Thoracic aorta (tissue), 2 donors: ENCODE results near the gene EPHB3. TPM values are rescaled to one million over a fixed set of nuclear protein-coding genes. Genes with fewer than 3 reads are reported as not detected.

Source experiments
- ATAC-seq: fragments of 150-250 bp; one replicate; pipeline ENCODE4 v1.8.0; 2017; ENCODE audit warnings: low read depth; ENCODE audit not compliant: insufficient number of reproducible peaks, low FRiP score
- DNase-seq: peaks from one replicate; pipeline ENCODE4 v3.0.0-alpha.2; 2020; ENCODE audit warnings: low spot score
- H3K27ac ChIP-seq, 2 donors: fragments of 200-600 bp; sonication (generic); 1 replicate in 1 of 2; 2 replicates in 1 of 2; pipeline ENCODE4 v1.5.1; 2016; ENCODE audit warnings: mild to moderate bottlenecking in 2 of 2, moderate library complexity in 2 of 2
- H3K27me3 ChIP-seq: fragments of 200-600 bp; sonication (generic); replicated peaks from 2 replicates; pipeline ENCODE4 v1.6.0; 2016; ENCODE audit warnings: mild to moderate bottlenecking; ENCODE audit not compliant: insufficient read depth
- H3K36me3 ChIP-seq: fragments of 200-600 bp; sonication (generic); one replicate; pipeline ENCODE4 v1.5.1; 2016
- H3K4me1 ChIP-seq, 2 donors: fragments of 200-600 bp; sonication (generic); 1 replicate in 1 of 2; 2 replicates in 1 of 2; pipeline versions ENCODE4 v1.5.1 to v1.6.0; 2016; ENCODE audit warnings: low read depth in 2 of 2, mild to moderate bottlenecking in 1 of 2; ENCODE audit not compliant: control insufficient read depth in 1 of 2
- H3K4me3 ChIP-seq: fragments of 200-600 bp; sonication (generic); 2 replicates; pipeline ENCODE4 v1.5.1; 2016; ENCODE audit warnings: mild to moderate bottlenecking
- H3K9me3 ChIP-seq: fragments of 200-600 bp; sonication (generic); 2 replicates; pipeline ENCODE4 v1.5.1; 2016
- total RNA-seq, 2 donors: library from RNA; depleted of rRNA; stranded (reverse); fragments of >200 nt; gene quantifications; one replicate each; pipeline versions ENCODE4 v1.1.0 to v1.2.3, GENCODE V29; 2016
- TF ChIP-seq, protein P1 (sequence below): fragments of 200-600 bp; sonication (generic); IDR thresholded peaks from one replicate; pipeline ENCODE4 v1.5.1; 2019; ENCODE audit warnings: antibody characterized with exemption

The EPHB3 gene
- total RNA-seq, 2 donors from 2014 or later = 2.8 to 5.0 TPM

DNA sequence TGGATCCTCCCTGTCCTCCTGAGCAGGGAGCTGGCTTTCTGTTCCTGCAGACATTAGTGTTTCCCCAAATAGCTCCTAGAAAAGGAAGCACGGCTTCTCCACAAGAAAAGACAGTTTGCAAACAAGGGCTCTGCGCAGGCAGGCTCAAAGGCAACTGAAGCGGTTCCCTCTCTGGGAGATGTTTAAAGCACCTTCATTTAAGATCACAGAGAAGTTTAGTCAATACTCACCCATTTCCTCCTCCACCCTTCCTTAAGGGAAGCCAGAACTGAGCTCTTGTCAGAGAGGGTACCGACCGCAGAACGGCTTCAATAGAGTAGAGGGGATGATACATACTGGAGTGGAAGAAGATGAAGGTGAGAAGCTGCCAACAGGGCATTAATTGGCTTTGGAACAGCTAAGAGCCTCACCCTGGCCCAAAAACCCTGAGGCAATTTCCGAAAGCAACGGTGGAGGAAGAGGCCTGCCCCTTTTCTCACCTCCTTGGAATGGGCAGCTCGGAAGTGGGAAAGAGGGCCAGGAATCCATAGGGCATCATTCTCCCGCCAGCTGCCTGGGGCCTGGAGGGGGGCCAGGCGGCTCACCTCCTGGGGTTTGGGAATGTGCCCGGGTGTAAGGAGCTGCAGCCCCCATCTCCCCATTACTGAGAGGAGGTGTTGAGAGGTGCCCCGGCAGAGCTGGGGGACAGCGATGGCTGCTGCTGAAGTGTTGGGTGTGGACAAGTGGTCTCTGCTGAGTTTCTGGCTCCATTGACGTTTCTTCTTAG lies 4.8 kb upstream of the EPHB3 start:
- no peak for DNase-seq

DNA sequence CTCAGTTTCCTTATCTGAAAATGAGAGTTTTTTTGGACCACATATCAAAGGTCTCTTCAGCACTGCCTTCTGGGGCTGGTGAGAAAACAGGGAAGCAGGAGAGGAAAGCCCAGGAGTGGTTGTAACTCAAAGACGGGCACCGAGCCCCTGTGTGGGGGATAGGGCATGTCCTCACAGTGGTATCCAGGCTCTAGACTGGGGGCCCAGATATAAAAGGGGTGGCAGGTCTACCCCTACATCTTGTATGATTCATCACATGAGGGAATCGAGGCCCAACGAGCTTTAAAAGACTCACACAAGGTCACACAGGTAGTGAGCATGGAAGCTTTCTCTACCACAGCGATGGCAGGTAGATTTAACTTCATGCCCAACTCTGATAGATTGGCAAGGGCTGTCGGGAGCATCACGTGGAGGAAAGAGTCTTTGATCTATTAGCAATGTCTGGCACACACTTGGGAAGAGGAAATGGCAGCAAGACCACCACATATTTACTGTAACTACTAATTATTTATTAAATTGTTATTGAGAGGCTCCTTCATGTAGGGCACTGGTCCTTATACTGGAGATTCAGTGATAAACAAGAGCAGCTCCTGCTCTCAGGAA lies 4.1 kb upstream of the EPHB3 start:
- no peaks in the 10 kb centered on the region for H3K9me3 ChIP-seq
- H3K36me3 ChIP-seq = no peaks in the 10 kb centered on the region
- H3K4me1 ChIP-seq = peaks cover 7 to 12% of the 10 kb centered on the region in 2 donors
- H3K4me3 ChIP-seq = no peak overlapping the region
- DNase-seq = no peak
- H3K27me3 ChIP-seq = no peaks in the 10 kb centered on the region
- no peak for ATAC-seq
- H3K27ac ChIP-seq = no peak overlapping the region
- TF ChIP-seq, protein P1, sequence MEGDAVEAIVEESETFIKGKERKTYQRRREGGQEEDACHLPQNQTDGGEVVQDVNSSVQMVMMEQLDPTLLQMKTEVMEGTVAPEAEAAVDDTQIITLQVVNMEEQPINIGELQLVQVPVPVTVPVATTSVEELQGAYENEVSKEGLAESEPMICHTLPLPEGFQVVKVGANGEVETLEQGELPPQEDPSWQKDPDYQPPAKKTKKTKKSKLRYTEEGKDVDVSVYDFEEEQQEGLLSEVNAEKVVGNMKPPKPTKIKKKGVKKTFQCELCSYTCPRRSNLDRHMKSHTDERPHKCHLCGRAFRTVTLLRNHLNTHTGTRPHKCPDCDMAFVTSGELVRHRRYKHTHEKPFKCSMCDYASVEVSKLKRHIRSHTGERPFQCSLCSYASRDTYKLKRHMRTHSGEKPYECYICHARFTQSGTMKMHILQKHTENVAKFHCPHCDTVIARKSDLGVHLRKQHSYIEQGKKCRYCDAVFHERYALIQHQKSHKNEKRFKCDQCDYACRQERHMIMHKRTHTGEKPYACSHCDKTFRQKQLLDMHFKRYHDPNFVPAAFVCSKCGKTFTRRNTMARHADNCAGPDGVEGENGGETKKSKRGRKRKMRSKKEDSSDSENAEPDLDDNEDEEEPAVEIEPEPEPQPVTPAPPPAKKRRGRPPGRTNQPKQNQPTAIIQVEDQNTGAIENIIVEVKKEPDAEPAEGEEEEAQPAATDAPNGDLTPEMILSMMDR = no peak

More for the DNA sequence above, 4.8 kb upstream of the EPHB3 start:
- Histone ChIP-seq H3K27ac (no peak overlapping the region), H3K4me1 (peaks cover 6 to 9% of the 10 kb centered on the region in 2 donors), H3K9me3 (no peaks in the 10 kb centered on the region), H3K4me3 (no peak overlapping the region), H3K36me3 (no peaks in the 10 kb centered on the region), H3K27me3 (no peaks in the 10 kb centered on the region)
- TF ChIP-seq, protein P1 = no peak
- ATAC-seq = no peak

DNA sequence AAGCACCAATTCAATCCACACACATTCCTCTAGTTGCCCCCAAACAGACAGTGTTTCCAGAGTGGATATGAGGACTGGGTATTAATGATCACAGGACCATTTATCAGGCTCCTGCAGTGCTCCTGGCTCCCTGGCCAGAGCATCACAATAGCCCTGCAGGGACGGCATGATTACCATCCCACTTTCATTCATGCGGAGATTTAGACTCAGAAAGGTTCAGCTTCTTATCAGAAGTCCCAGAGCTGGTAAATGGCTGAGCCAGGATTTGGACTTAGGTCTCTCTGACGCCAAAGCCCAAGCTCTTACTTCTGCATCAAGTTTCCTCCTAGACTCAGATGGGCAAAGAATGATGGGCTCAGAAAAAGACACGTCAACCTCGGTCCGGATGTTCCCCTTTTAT lies 2.9 kb upstream of the EPHB3 start:
- Histone ChIP-seq H3K27ac (no peak overlapping the region), H3K9me3 (no peaks in the 10 kb centered on the region), H3K4me1 (peaks cover 12 to 25% of the 10 kb centered on the region in 2 donors), H3K27me3 (no peaks in the 10 kb centered on the region), H3K36me3 (no peaks in the 10 kb centered on the region), H3K4me3 (no peak overlapping the region)
- TF ChIP-seq, protein P1 = no peak
- ATAC-seq (no peak), DNase-seq (no peak)

DNA sequence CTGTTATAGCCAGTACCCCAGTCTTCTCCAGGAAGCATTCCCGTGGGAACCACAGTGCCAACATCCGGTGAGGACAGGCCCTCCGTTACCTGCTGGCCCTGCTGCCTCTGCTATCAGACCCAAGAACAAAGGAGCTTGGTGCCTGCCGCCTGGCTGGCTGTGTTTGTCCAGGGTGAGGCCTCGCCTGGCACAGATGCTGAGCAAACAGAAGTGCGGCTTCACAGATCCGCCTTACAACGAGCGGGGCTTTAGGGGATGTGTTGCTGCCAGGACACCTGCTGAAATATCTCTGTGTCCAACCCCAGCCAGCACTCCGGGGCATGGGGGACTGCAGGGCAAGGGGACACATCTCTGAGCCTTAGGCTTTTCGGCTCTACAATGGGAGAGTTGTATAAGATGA lies 2.2 kb upstream of the EPHB3 start:
- Histone ChIP-seq H3K27ac (no peak overlapping the region), H3K27me3 (no peaks in the 10 kb centered on the region), H3K4me1 (peaks cover 12 to 29% of the 10 kb centered on the region in 2 donors), H3K36me3 (no peaks in the 10 kb centered on the region), H3K4me3 (no peak overlapping the region), H3K9me3 (no peaks in the 10 kb centered on the region)
- TF ChIP-seq, protein P1 = no peak
- ATAC-seq (no peak), DNase-seq (no peak)

DNA sequence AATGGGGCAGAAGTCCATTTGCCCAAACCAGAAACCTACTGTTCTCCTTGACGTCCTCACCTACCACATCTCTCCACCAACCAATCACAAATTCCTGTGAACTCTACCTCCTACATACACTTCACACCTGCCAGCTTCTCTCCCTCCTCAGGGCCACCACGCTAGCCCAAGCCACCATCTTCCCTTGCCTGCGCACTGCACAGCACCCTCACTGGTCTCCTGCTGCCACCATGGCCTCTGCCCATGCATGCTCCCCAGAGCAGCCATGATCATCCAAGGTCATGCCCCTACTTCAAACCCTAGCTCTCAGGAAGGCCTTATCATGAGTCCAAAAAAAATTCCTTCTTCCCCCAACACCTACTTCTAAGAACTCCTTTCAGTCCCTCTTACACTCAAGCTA lies 1.1 kb upstream of the EPHB3 start:
- Histone ChIP-seq H3K4me1 (peaks cover 12 to 35% of the 10 kb centered on the region in 2 donors), H3K27me3 (no peaks in the 10 kb centered on the region), H3K27ac (no peak overlapping the region), H3K9me3 (no peaks in the 10 kb centered on the region), H3K36me3 (no peaks in the 10 kb centered on the region), H3K4me3 (peak overlapping the region; percentile 81)
- ATAC-seq (no peak), DNase-seq (no peak)
- TF ChIP-seq, protein P1 = no peak
